SK-N-SH (cell line): ENCODE measurements around the gene LBHD1. TPM values are rescaled to one million over a fixed set of nuclear protein-coding genes. Genes with fewer than 3 reads are reported as not detected.

ENCODE experiments used
- CTCF ChIA-PET: fragments of 300-600, 350-600 bp; formaldehyde crosslinking; extraction: SDS; loops from one replicate; lab custom pipeline; 2021; lab: Yijun Ruan, JAX
- POLR2A ChIA-PET: fragments of 350-600 bp; sonication (Branson Sonifier 250); formaldehyde crosslinking; extraction: SDS; loops from one replicate; lab custom pipeline; 2020; ENCODE audit warnings: antibody characterized with exemption, inconsistent platforms; lab: Yijun Ruan, JAX
- DNase-seq: peaks from one replicate; pipeline ENCODE4 v3.0.0; 2012
- H2AFZ ChIP-seq: fragments of 200-600 bp; sonication (generic); 2 replicates; pipeline ENCODE4 v1.8.1; 2016; ENCODE audit warnings: antibody characterized with exemption, mild to moderate bottlenecking, low read depth
- H3F3A ChIP-seq: fragments of 200-600 bp; sonication (generic); replicated peaks from 2 replicates; pipeline ENCODE3; 2016; ENCODE audit warnings: antibody characterized with exemption, mild to moderate bottlenecking; ENCODE audit not compliant: insufficient read depth
- H3K27ac ChIP-seq, 2 experiments: fragments of 200-500 bp in 1 of 2; fragments of 200-600 bp in 1 of 2; sonication (Bioruptor generic) in 1 of 2; sonication (generic), shearing (Covaris generic) in 1 of 2; 2 replicates each; pipeline versions ENCODE4 v1.5.1 to v1.6.1; 2014 to 2016; ENCODE audit warnings: low read depth in 2 of 2, inconsistent platforms in 1 of 2, low read length in 1 of 2, mild to moderate bottlenecking in 1 of 2, mixed read lengths in 1 of 2
- H3K27me3 ChIP-seq: fragments of 200-600 bp; sonication (generic), shearing (Covaris generic); 2 replicates; pipeline ENCODE4 v1.6.1; 2016; ENCODE audit warnings: mixed run types; ENCODE audit not compliant: insufficient read depth
- H3K36me3 ChIP-seq, 2 experiments: fragments of 200-500 bp in 1 of 2; fragments of 200-600 bp in 1 of 2; sonication (Bioruptor generic) in 1 of 2; sonication (generic) in 1 of 2; replicated peaks in 1 of 2; 2 replicates each; pipeline versions ENCODE3 to v1.5.1; 2014 to 2016; ENCODE audit warnings: low read length in 1 of 2, mild to moderate bottlenecking in 1 of 2; ENCODE audit not compliant: insufficient read depth in 2 of 2, control insufficient read depth in 1 of 2
- H3K4me1 ChIP-seq, 2 experiments: fragments of 200-500 bp in 1 of 2; fragments of 200-600 bp in 1 of 2; sonication (Bioruptor generic) in 1 of 2; sonication (generic), shearing (Covaris generic) in 1 of 2; 2 replicates each; pipeline versions ENCODE4 v1.5.1 to v1.6.1; 2014 to 2016; ENCODE audit warnings: low read depth in 1 of 2, low read length in 1 of 2, mixed run types in 1 of 2; ENCODE audit not compliant: insufficient read depth in 2 of 2, control insufficient read depth in 1 of 2
- H3K4me2 ChIP-seq: fragments of 200-600 bp; sonication (generic), shearing (Covaris generic); 2 replicates; pipeline ENCODE4 v1.6.1; 2017; ENCODE audit warnings: mixed run types
- H3K4me3 ChIP-seq, 2 experiments: fragments of 200-500 bp in 1 of 2; fragments of 200-600 bp in 1 of 2; sonication (Bioruptor generic) in 1 of 2; sonication (generic), shearing (Covaris generic) in 1 of 2; 2 replicates each; pipeline versions ENCODE4 v1.5.1 to v1.8.1; 2014 to 2016; ENCODE audit warnings: low read depth in 2 of 2, inconsistent platforms in 1 of 2, low read length in 1 of 2, mild to moderate bottlenecking in 1 of 2, mixed read lengths in 1 of 2, moderate library complexity in 1 of 2
- H3K79me2 ChIP-seq: fragments of 200-600 bp; sonication (generic); 2 replicates; pipeline ENCODE4 v1.8.1; 2017; ENCODE audit warnings: mild to moderate bottlenecking; ENCODE audit not compliant: insufficient read depth
- H3K9ac ChIP-seq: fragments of 200-600 bp; sonication (generic); 2 replicates; pipeline ENCODE4 v1.6.1; 2017; ENCODE audit warnings: mixed run types
- H3K9me2 ChIP-seq: fragments of 200-600 bp; sonication (generic); 2 replicates; pipeline ENCODE4 v1.6.1; 2017; ENCODE audit warnings: mixed run types
- H3K9me3 ChIP-seq: fragments of 200-600 bp; sonication (generic); 2 replicates; pipeline ENCODE4 v1.6.1; 2017; ENCODE audit warnings: mixed run types, mild to moderate bottlenecking, moderate library complexity
- H4K20me1 ChIP-seq: fragments of 200-600 bp; sonication (generic); 2 replicates; pipeline ENCODE4 v1.6.1; 2017; ENCODE audit warnings: mild to moderate bottlenecking, mixed run types; ENCODE audit not compliant: insufficient read depth
- ELF1 ChIP-seq: IDR thresholded peaks from 2 replicates; pipeline ENCODE4 v1.4.0; 2012
- EZH2phosphoT487 ChIP-seq: fragments of 200-600 bp; sonication (generic); IDR thresholded peaks from 2 replicates; pipeline ENCODE4 v1.6.1; 2017; ENCODE audit warnings: low read depth, mixed run types, mild to moderate bottlenecking, antibody characterized with exemption, moderate library complexity, borderline replicate concordance
- FOSL2 ChIP-seq: IDR thresholded peaks from 2 replicates; pipeline ENCODE4 v1.4.0; 2012; ENCODE audit warnings: low read depth, mild to moderate bottlenecking, moderate library complexity, borderline replicate concordance
- GABPA ChIP-seq: IDR thresholded peaks from 2 replicates; pipeline ENCODE4 v1.4.0; 2012; ENCODE audit warnings: low read depth, mild to moderate bottlenecking
- GATA2 ChIP-seq: sonication (generic); formaldehyde crosslinking; IDR thresholded peaks from 2 replicates; pipeline ENCODE4 v1.5.0; 2020; ENCODE audit warnings: mild to moderate bottlenecking, missing genetic modification reagents
- IRF3 ChIP-seq: fragments of 150-350 bp; IDR thresholded peaks from 2 replicates; pipeline ENCODE4 v1.6.1; 2016; ENCODE audit warnings: mild to moderate bottlenecking, low read depth, low read length
- JUND ChIP-seq: IDR thresholded peaks from 2 replicates; pipeline ENCODE4 v1.4.0; 2012
- MXI1 ChIP-seq: IDR thresholded peaks from 2 replicates; pipeline ENCODE4 v1.6.1; 2012; ENCODE audit warnings: mild to moderate bottlenecking, low read depth, low read length, improper control_type of control experiment
- NRF1 ChIP-seq: IDR thresholded peaks from 2 replicates; pipeline ENCODE4 v1.6.1; 2012; ENCODE audit warnings: low read depth, mild to moderate bottlenecking, low read length
- PBX3 ChIP-seq: IDR thresholded peaks from 2 replicates; pipeline ENCODE4; 2012
- SIN3A ChIP-seq: IDR thresholded peaks from 2 replicates; pipeline ENCODE4 v1.6.1; 2012; ENCODE audit warnings: low read depth, mild to moderate bottlenecking, low read length, moderate library complexity, borderline replicate concordance
- USF2 ChIP-seq: fragments of 150-350 bp; IDR thresholded peaks from 2 replicates; pipeline ENCODE4 v1.6.1; 2017; ENCODE audit warnings: antibody characterized with exemption, low read length, low read depth, borderline replicate concordance
- WGBS: methylation state at CpG from one replicate; pipeline ENCODE4 v1.1.6; 2017; ENCODE audit warnings: low lambda C conversion rate; 5-methylcytosine and 5-hydroxymethylcytosine counted together
- polyA plus RNA-seq, 3 experiments: library from polyadenylated mRNA; depleted of rRNA; stranded (reverse); fragments of >200 nt; gene quantifications; 2 replicates each; pipeline ENCODE4 v1.2.3, GENCODE V29; 2012
- TF ChIP-seq, protein P1 (sequence below): IDR thresholded peaks from 2 replicates; pipeline ENCODE4 v1.4.0; 2012; ENCODE audit warnings: low read depth, borderline replicate concordance

The LBHD1 gene
- polyA plus RNA-seq, 1 of the 3 experiments (the other 2 are of a cell fraction), result 9.7 TPM

DNA sequence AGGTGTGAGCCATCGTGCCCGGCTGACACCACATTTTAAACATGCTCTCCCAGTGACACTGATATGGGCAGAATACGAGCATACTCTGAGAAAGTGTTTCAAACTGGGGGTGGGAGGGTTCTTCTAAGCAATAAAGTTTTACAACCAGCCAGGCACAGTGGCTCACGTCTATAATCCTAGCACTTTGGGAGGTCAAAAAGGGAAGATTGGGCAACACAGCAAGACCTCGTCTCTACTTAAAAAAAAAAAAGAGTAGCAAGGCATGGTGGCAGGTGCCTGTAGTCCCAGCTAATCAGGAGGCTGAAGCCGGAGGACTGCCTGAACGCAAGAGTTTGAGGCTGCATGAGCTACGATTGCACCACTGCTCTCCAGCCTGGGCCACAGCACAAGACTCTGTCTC lies 27.8 kb downstream of the LBHD1 start:
- ChIA-PET CTCF (interaction anchor here (1.4 kb wide), 1 partner anchor 15 kb away, joined by 3 read pairs; no protein-coding TSS in a partner anchor), POLR2A (interaction anchor here (1.0 to 7.3 kb wide), 2 partner anchors 9 to 20 kb away, joined by 3 to 52 read pairs; partner anchors contain the start of genes C11orf98, CSKMT and INTS5)
- Histone ChIP-seq H3K79me2 (peaks cover 70% of the 10 kb centered on the region), H3F3A (peaks cover 5% of the 10 kb centered on the region), H3K4me3 (no peak overlapping the region), H2AFZ (no peak overlapping the region), H3K27ac (no peak overlapping the region), H3K27me3 (no peaks in the 10 kb centered on the region), H3K9me2 (no peaks in the 10 kb centered on the region), H3K9me3 (no peaks in the 10 kb centered on the region), H4K20me1 (0 out of 2 replicates have a peak, but pooled peaks cover 5% of the 10 kb centered on the region), H3K9ac (no peak overlapping the region), H3K4me1 (peaks cover 5 to 8% of the 10 kb centered on the region in 2 experiments; a peak in 2 of 4 replicates), H3K4me2 (no peak overlapping the region), H3K36me3 (peaks cover 19 to 45% of the 10 kb centered on the region in 2 experiments)
- 97% methylated on average over 8 of the region's 8 CpGs for WGBS
- no peak for DNase-seq
- TF ChIP-seq, protein P1, sequence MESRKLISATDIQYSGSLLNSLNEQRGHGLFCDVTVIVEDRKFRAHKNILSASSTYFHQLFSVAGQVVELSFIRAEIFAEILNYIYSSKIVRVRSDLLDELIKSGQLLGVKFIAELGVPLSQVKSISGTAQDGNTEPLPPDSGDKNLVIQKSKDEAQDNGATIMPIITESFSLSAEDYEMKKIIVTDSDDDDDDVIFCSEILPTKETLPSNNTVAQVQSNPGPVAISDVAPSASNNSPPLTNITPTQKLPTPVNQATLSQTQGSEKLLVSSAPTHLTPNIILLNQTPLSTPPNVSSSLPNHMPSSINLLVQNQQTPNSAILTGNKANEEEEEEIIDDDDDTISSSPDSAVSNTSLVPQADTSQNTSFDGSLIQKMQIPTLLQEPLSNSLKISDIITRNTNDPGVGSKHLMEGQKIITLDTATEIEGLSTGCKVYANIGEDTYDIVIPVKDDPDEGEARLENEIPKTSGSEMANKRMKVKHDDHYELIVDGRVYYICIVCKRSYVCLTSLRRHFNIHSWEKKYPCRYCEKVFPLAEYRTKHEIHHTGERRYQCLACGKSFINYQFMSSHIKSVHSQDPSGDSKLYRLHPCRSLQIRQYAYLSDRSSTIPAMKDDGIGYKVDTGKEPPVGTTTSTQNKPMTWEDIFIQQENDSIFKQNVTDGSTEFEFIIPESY, result no peak

GRCh38 chr11:62632492-62632891 lies 39.6 kb downstream of the LBHD1 start:
- ChIA-PET CTCF (no interaction called here), POLR2A (no interaction called here)
- Histone ChIP-seq H2AFZ (no peak overlapping the region), H3K4me3 (no peak overlapping the region), H3K9me2 (no peaks in the 10 kb centered on the region), H4K20me1 (no peaks in the 10 kb centered on the region), H3K27me3 (no peaks in the 10 kb centered on the region), H3K9me3 (no peaks in the 10 kb centered on the region), H3K36me3 (peaks cover 51 to 67% of the 10 kb centered on the region in 2 experiments), H3K4me1 (no peaks in the 10 kb centered on the region), H3K4me2 (no peak overlapping the region), H3K9ac (no peak overlapping the region), H3F3A (peaks cover 4% of the 10 kb centered on the region), H3K27ac (no peak overlapping the region), H3K79me2 (peaks cover 19% of the 10 kb centered on the region; the same call in 1 of the 2 replicates)
- TF ChIP-seq JUND, result no peak
- no peak for TF ChIP-seq MXI1
- TF ChIP-seq IRF3, result no peak
- no peak for TF ChIP-seq FOSL2
- no peak for TF ChIP-seq EZH2phosphoT487
- no peak for TF ChIP-seq ELF1
- no peak for TF ChIP-seq USF2
- no peak for TF ChIP-seq GATA2 (CRISPR knock-in tag)
- TF ChIP-seq SIN3A, result no peak
- no peak for TF ChIP-seq NRF1
- TF ChIP-seq PBX3, result no peak
- TF ChIP-seq GABPA, result no peak
- 97% methylated on average over 6 of the region's 6 CpGs for WGBS
- no peak for DNase-seq
